Activated B cell treated with CpG ODN at 0.5 μM for 24 hours (primary cell): ENCODE results near the gene CD7. TPM values are rescaled to one million over a fixed set of nuclear protein-coding genes. Genes with fewer than 3 reads are reported as not detected.

Source experiments
- ATAC-seq: fragments of 200-7000 bp; cut with Tn5 transposase; one replicate; pipeline ENCODE4 v1.10.0; 2021; ENCODE audit warnings: low read depth, mild to moderate bottlenecking, moderate library complexity
- CTCF ChIA-PET: fragments of 350-600 bp; sonication (Branson Sonifier 250); formaldehyde crosslinking; loops from one replicate; lab custom pipeline; 2021; ENCODE audit warnings: antibody characterized with exemption; lab: Charles Lee
- POLR2A ChIA-PET: fragments of 350-600 bp; sonication (Branson Sonifier 250); formaldehyde crosslinking; loops from one replicate; lab custom pipeline; 2021; ENCODE audit warnings: antibody characterized with exemption; lab: Charles Lee
- DNase-seq: peaks from one replicate; pipeline ENCODE4 v3.0.0; 2022
- H3K27ac Mint-ChIP-seq: one replicate; pipeline ENCODE4 v1.8.0; 2020; ENCODE audit warnings: mixed read lengths
- H3K27me3 Mint-ChIP-seq: one replicate; pipeline ENCODE4 v1.8.0; 2021; ENCODE audit warnings: mixed read lengths
- H3K36me3 Mint-ChIP-seq: one replicate; pipeline ENCODE4 v1.8.0; 2021; ENCODE audit warnings: low read depth, mixed read lengths
- H3K4me1 Mint-ChIP-seq: one replicate; pipeline ENCODE4 v1.8.0; 2021; ENCODE audit warnings: mixed read lengths
- H3K4me3 Mint-ChIP-seq: one replicate; pipeline ENCODE4 v1.8.0; 2020; ENCODE audit warnings: mild to moderate bottlenecking, mixed read lengths
- H3K9me3 Mint-ChIP-seq: one replicate; pipeline ENCODE4 v1.8.0; 2020; ENCODE audit warnings: mixed read lengths
- CTCF ChIP-seq: fragments of 200-600 bp; IDR thresholded peaks from one replicate; pipeline ENCODE4 v1.8.0; 2022; ENCODE audit warnings: antibody characterized with exemption, mild to moderate bottlenecking
- intact Hi-C: fragments of 100-400 bp; cut with micrococcal nuclease; formaldehyde crosslinking; loops from one replicate; pipeline ENCODE4 v1.15.1; 2024
- total RNA-seq: library from RNA; stranded (reverse); gene quantifications from 2 replicates; pipeline ENCODE4 v1.2.3, GENCODE V29; 2022

The CD7 gene
- total RNA-seq, 1 donor from 2014 or later = 0.42 TPM

GRCh38 chr17:82281076-82281475 lies 36.3 kb downstream of the CD7 start:
- Mint-ChIP-seq H3K4me3 (no peak overlapping the region), H3K9me3 (no peaks in the 10 kb centered on the region), H3K27me3 (peaks cover 2% of the 10 kb centered on the region), H3K36me3 (no peaks in the 10 kb centered on the region), H3K27ac (no peak overlapping the region), H3K4me1 (peaks cover 2% of the 10 kb centered on the region)
- no peak for ATAC-seq
- TF ChIP-seq CTCF = no peak
- intact Hi-C loops = no loop called here
- ChIA-PET POLR2A (interaction anchor here (0.8 to 1.6 kb wide), 2 partner anchors 8 to 82 kb away, joined by 3 to 6 read pairs; partner anchors contain the start of gene CSNK1D), CTCF (no interaction called here)
- DNase-seq = no peak

GRCh38 chr17:82280537-82280936 lies 36.9 kb downstream of the CD7 start:
- peaks cover 2% of the 10 kb centered on the region for H3K4me1 Mint-ChIP-seq
- intact Hi-C loops = no loop called here
- H3K9me3 Mint-ChIP-seq = no peaks in the 10 kb centered on the region
- POLR2A ChIA-PET = interaction anchor here (0.6 kb wide), 1 partner anchor 23 kb away, joined by 3 read pairs; no protein-coding TSS in a partner anchor
- CTCF ChIA-PET = no interaction called here
- H3K27ac Mint-ChIP-seq = no peak overlapping the region
- ATAC-seq (no peak), DNase-seq (no peak)
- no peak for TF ChIP-seq CTCF
- peaks cover 2% of the 10 kb centered on the region for H3K27me3 Mint-ChIP-seq
- no peaks in the 10 kb centered on the region for H3K36me3 Mint-ChIP-seq
- H3K4me3 Mint-ChIP-seq = no peak overlapping the region

- CTCF ChIA-PET = no interaction called here
- ATAC-seq (no peak), DNase-seq (no peak)
- TF ChIP-seq CTCF = no peak
- H3K27me3 Mint-ChIP-seq = peaks cover 2% of the 10 kb centered on the region
- H3K9me3 Mint-ChIP-seq = no peaks in the 10 kb centered on the region
- H3K4me1 Mint-ChIP-seq = peaks cover 3% of the 10 kb centered on the region
- no peak overlapping the region for H3K27ac Mint-ChIP-seq
- POLR2A ChIA-PET = no interaction called here
- H3K4me3 Mint-ChIP-seq = no peak overlapping the region
- H3K36me3 Mint-ChIP-seq = no peaks in the 10 kb centered on the region
- intact Hi-C loops = no loop called here
Observed at GRCh38 chr17:82278786-82279391, 38.5 kb downstream of the CD7 start.

GRCh38 chr17:82278308-82278707 lies 39.1 kb downstream of the CD7 start:
- H3K4me3 Mint-ChIP-seq = no peak overlapping the region
- ChIA-PET POLR2A (no interaction called here), CTCF (no interaction called here)
- peaks cover 7% of the 10 kb centered on the region for H3K4me1 Mint-ChIP-seq
- H3K27me3 Mint-ChIP-seq = peaks cover 2% of the 10 kb centered on the region
- H3K36me3 Mint-ChIP-seq = peaks cover 2% of the 10 kb centered on the region
- TF ChIP-seq CTCF = no peak
- no peak for ATAC-seq
- no peak for DNase-seq
- H3K9me3 Mint-ChIP-seq = no peaks in the 10 kb centered on the region
- no peak overlapping the region for H3K27ac Mint-ChIP-seq
- intact Hi-C loops = no loop called here

- no peak for TF ChIP-seq CTCF
- no peak for ATAC-seq
- no peak for DNase-seq
- intact Hi-C loops = no loop called here
- peaks cover 2% of the 10 kb centered on the region for H3K36me3 Mint-ChIP-seq
- CTCF ChIA-PET = no interaction called here
- H3K27ac Mint-ChIP-seq = no peak overlapping the region
- POLR2A ChIA-PET = no interaction called here
- H3K9me3 Mint-ChIP-seq = no peaks in the 10 kb centered on the region
- peaks cover 7% of the 10 kb centered on the region for H3K4me1 Mint-ChIP-seq
- peaks cover 2% of the 10 kb centered on the region for H3K27me3 Mint-ChIP-seq
- H3K4me3 Mint-ChIP-seq = no peak overlapping the region
Observed at GRCh38 chr17:82277851-82278250, 39.6 kb downstream of the CD7 start.
